A549 (cell line): Measurements from ENCODE around the gene B3GALNT2.

Source experiments
- BCL3 ChIP-seq: fragments of >200 bp; sonication (Bioruptor Twin); formaldehyde crosslinking; IDR thresholded peaks from 3 replicates; pipeline ENCODE4 v1.6.1; 2016
- CEBPB ChIP-seq, 2 experiments: fragments of >200 bp in 1 of 2; sonication (Bioruptor Twin) in 1 of 2; formaldehyde crosslinking in 1 of 2; IDR thresholded peaks; 2 replicates each; pipeline ENCODE4 v1.6.1; 2012 to 2016
- CHD2 ChIP-seq: fragments of 150-350 bp; IDR thresholded peaks from 2 replicates; pipeline ENCODE4 v1.6.1; 2014; ENCODE audit warnings: low read length; ENCODE audit not compliant: partially characterized antibody
- CTCF ChIP-seq: fragments of >200 bp; sonication (Bioruptor Twin); formaldehyde crosslinking; IDR thresholded peaks from 3 replicates; pipeline ENCODE4 v1.5.1; 2016
- ELK1 ChIP-seq: fragments of 150-350 bp; IDR thresholded peaks from 2 replicates; pipeline ENCODE4 v1.6.1; 2014; ENCODE audit warnings: low read depth, mild to moderate bottlenecking, low read length
- HES2 ChIP-seq: fragments of >200 bp; sonication (Bioruptor Twin); formaldehyde crosslinking; IDR thresholded peaks from 2 replicates; pipeline ENCODE4 v1.6.1; 2016
- KDM1A ChIP-seq: fragments of 200-600 bp; sonication (generic); IDR thresholded peaks from 2 replicates; pipeline ENCODE4 v1.6.1; 2016; ENCODE audit warnings: low read depth, mild to moderate bottlenecking
- MAFK ChIP-seq: fragments of 450-650 bp; IDR thresholded peaks from 2 replicates; pipeline ENCODE4 v1.6.1; 2014; ENCODE audit not compliant: partially characterized antibody
- POLR2A ChIP-seq: IDR thresholded peaks from 2 replicates; pipeline ENCODE4 v1.6.1; 2012; ENCODE audit warnings: mild to moderate bottlenecking, low read length
- RFX5 ChIP-seq: fragments of 450-650 bp; IDR thresholded peaks from 2 replicates; pipeline ENCODE4 v1.7.1; 2014; ENCODE audit warnings: antibody characterized with exemption, mild to moderate bottlenecking, moderate library complexity
- SREBF2 ChIP-seq: fragments of 450-650 bp; IDR thresholded peaks from 2 replicates; pipeline ENCODE4 v1.6.1; 2014; ENCODE audit warnings: mild to moderate bottlenecking, moderate library complexity
- TFCP2L1 ChIP-seq: fragments of 250-450 bp; sonication (Bioruptor Pico); IDR thresholded peaks from 2 replicates; pipeline ENCODE4 v1.5.0; 2021; ENCODE audit warnings: mild to moderate bottlenecking
- ZC3H11A ChIP-seq: fragments of 450-650 bp; IDR thresholded peaks from 2 replicates; pipeline ENCODE4 v1.6.1; 2014; ENCODE audit warnings: antibody characterized with exemption, mild to moderate bottlenecking
- ZFP36 ChIP-seq: fragments of 450-650 bp; IDR thresholded peaks from 2 replicates; pipeline ENCODE4 v1.6.1; 2014; ENCODE audit warnings: borderline replicate concordance; ENCODE audit not compliant: partially characterized antibody

- TF ChIP-seq KDM1A, result no peak
- no peak for TF ChIP-seq CTCF
- no peak for TF ChIP-seq RFX5
- no peak for TF ChIP-seq SREBF2
- no peak for TF ChIP-seq ZC3H11A
- TF ChIP-seq ELK1, result no peak
- TF ChIP-seq BCL3, result no peak
- no peak for TF ChIP-seq HES2
- TF ChIP-seq ZFP36, result no peak
- no peak for TF ChIP-seq CEBPB (IDR thresholded peaks at IDR 0.05)
- TF ChIP-seq MAFK, result no peak
- TF ChIP-seq TFCP2L1 (CRISPR knock-in tag), result no peak
- TF ChIP-seq POLR2A, result no peak
- TF ChIP-seq CHD2, result no peak
These were observed 9.7 kb downstream of the B3GALNT2 start for GRCh38 chr1:235494531-235494930.
